ENCODE results near the gene CATSPERZ. TPM values are rescaled to one million over a fixed set of nuclear protein-coding genes. Genes with fewer than 3 reads are reported as not detected.

The CATSPERZ gene
- polyA plus RNA-seq, 4 donors = 0.15 to 0.58 TPM; not detected in 2

DNA sequence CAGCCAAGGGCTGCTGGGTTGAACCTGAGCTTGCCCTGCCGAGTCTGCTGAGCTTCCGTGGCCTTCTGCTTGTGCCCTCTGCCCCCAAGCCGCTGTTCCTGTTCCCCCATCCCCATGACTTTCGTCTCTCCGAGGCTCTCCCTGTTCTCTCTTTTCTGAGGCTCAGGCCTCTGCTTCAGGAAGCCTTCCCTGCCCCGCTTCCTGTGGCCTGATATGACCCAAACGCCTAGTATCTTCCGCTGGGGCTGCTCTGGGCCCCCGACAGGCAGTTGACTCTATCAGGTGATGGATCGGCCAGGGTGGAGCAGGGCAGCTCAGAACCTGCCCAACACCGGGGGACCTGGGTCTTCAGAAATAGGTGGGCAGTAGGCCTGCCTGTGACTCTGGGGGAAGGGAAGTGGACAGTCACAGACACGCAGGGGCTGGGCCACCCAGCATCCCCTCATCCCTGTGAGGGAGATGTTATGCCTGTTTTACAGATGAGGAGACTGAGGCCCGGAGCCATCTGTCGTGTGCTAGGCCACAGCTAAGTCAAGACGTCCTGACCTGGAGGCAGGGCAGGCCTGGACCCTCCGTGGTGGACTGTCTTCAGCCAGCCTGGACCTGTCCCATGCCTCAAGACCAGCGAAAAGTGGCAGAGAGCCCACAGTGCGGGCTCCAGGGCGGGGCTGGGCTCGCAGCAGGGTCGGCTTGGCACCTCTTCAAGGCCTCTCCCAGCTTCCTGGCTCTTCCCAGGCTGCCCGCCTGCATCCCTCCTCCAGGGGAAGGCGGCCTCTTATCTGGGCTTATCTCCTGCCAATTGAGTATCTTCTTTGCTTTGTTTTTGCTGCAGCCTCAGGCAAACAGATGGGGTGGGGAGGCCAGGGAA lies 31.9 kb upstream of the CATSPERZ start:
- peak overlapping the region; percentile 83 to 87 (median 84) for H3K27ac ChIP-seq (ENCODE audit: low read depth in 1 of 3, low read length in 2 of 3)
- WGBS, 3 donors = 22 to 32% (median 32%) methylated on average over 19 to 23 of the region's 23 CpGs
- H3K27me3 ChIP-seq (ENCODE audit: control insufficient read depth in 3 of 3, insufficient read depth in 3 of 3, low read length in 3 of 3) = no peaks in the 10 kb centered on the region
- H3K4me1 ChIP-seq (ENCODE audit: control insufficient read depth in 3 of 3, insufficient read depth in 2 of 3, low read depth in 1 of 3, low read length in 2 of 3) = peaks cover 0 to 32% (median 4%) of the 10 kb centered on the region in 3 donors
- no peaks in the 10 kb centered on the region for H3K9me3 ChIP-seq (ENCODE audit: control insufficient read depth in 2 of 2, insufficient read depth in 1 of 2, low read depth in 1 of 2, low read length in 1 of 2)
- peaks cover 8 to 65% (median 23%) of the 10 kb centered on the region in 3 donors for H3K36me3 ChIP-seq (ENCODE audit: control insufficient read depth in 3 of 3, insufficient read depth in 2 of 3, low read depth in 1 of 3, low read length in 3 of 3)
- DNase-seq (peak in 1 of 2 donors; percentile 71), FAIRE-seq (no peak)
- peak overlapping the region in 1 of 3 donors; percentile 44 for H3K4me3 ChIP-seq (ENCODE audit: low read depth in 1 of 3, low read length in 3 of 3)

DNA sequence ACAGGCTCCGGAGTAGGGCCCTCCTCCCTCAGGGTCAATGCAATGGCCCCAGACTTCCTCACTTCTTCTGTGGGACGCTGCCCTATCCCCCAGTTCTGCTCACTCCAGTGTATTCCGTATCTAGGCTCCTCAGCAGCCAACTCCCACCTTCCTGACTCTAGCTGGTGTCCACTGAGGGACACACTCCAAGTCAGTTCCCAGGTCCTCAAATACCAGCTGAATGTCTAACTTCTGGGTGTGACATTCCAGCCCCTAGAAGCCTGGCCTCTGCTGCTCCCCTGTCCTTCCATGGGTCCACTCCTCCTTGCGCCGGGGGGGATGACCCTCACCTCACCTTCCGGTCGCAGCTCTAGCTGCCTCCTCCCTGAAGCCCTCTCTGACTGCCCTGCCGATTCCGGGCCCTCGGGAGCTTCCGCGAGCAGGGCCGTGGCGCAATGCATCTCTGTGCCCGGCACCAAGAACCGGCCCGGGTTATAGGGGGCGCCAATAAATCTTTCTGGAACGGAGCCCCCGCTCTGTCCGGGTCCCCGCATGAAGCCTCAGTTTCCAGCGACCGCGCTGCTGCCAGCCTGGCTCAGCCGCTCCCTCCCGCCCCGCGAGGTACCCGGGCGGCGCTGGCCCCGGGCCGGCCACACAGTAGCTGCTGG lies 31.1 kb upstream of the CATSPERZ start:
- peaks cover 0 to 39% (median 4%) of the 10 kb centered on the region in 3 donors for H3K4me1 ChIP-seq (ENCODE audit: control insufficient read depth in 3 of 3, insufficient read depth in 2 of 3, low read depth in 1 of 3, low read length in 2 of 3)
- H3K27ac ChIP-seq (ENCODE audit: low read depth in 1 of 3, low read length in 2 of 3) = peak overlapping the region; percentile 83 to 87 (median 84)
- 1% methylated on average over 30 to 34 of the region's 34 CpGs for WGBS, 3 donors
- H3K9me3 ChIP-seq (ENCODE audit: control insufficient read depth in 2 of 2, insufficient read depth in 1 of 2, low read depth in 1 of 2, low read length in 1 of 2) = no peaks in the 10 kb centered on the region
- H3K4me3 ChIP-seq (ENCODE audit: low read depth in 1 of 3, low read length in 3 of 3) = peak overlapping the region; percentile 44 to 59 (median 59)
- no peak for FAIRE-seq
- H3K27me3 ChIP-seq (ENCODE audit: control insufficient read depth in 3 of 3, insufficient read depth in 3 of 3, low read length in 3 of 3) = no peaks in the 10 kb centered on the region
- DNase-seq = peak; percentile 59 to 66
- peaks cover 4 to 62% (median 18%) of the 10 kb centered on the region in 3 donors for H3K36me3 ChIP-seq (ENCODE audit: control insufficient read depth in 3 of 3, insufficient read depth in 2 of 3, low read depth in 1 of 3, low read length in 3 of 3)

GRCh38 chr11:64269540-64270220 lies 30.5 kb upstream of the CATSPERZ start:
- Histone ChIP-seq H3K4me3 (ENCODE audit: low read depth in 1 of 3, low read length in 3 of 3) (peak overlapping the region; percentile 59 to 65 (median 59)), H3K36me3 (ENCODE audit: control insufficient read depth in 3 of 3, insufficient read depth in 2 of 3, low read depth in 1 of 3, low read length in 3 of 3) (peaks cover 4 to 56% (median 13%) of the 10 kb centered on the region in 3 donors), H3K27ac (ENCODE audit: low read depth in 1 of 3, low read length in 2 of 3) (peak overlapping the region; percentile 83 to 92 (median 87)), H3K9me3 (ENCODE audit: control insufficient read depth in 2 of 2, insufficient read depth in 1 of 2, low read depth in 1 of 2, low read length in 1 of 2) (no peaks in the 10 kb centered on the region), H3K27me3 (ENCODE audit: control insufficient read depth in 3 of 3, insufficient read depth in 3 of 3, low read length in 3 of 3) (no peaks in the 10 kb centered on the region), H3K4me1 (ENCODE audit: control insufficient read depth in 3 of 3, insufficient read depth in 2 of 3, low read depth in 1 of 3, low read length in 2 of 3) (peaks cover 0 to 39% (median 4%) of the 10 kb centered on the region in 3 donors)
- no peak for FAIRE-seq
- DNase-seq = peak; percentile 99
- 0% methylated on average over 48 to 58 of the region's 58 CpGs for WGBS, 3 donors

GRCh38 chr11:64275031-64275800 lies 24.9 kb upstream of the CATSPERZ start:
- Histone ChIP-seq H3K4me1 (ENCODE audit: control insufficient read depth in 3 of 3, insufficient read depth in 2 of 3, low read depth in 1 of 3, low read length in 2 of 3) (peaks cover 0 to 23% (median 2%) of the 10 kb centered on the region in 3 donors), H3K27ac (ENCODE audit: low read depth in 1 of 3, low read length in 2 of 3) (no peak overlapping the region), H3K27me3 (ENCODE audit: control insufficient read depth in 3 of 3, insufficient read depth in 3 of 3, low read length in 3 of 3) (no peaks in the 10 kb centered on the region), H3K9me3 (ENCODE audit: control insufficient read depth in 2 of 2, insufficient read depth in 1 of 2, low read depth in 1 of 2, low read length in 1 of 2) (no peaks in the 10 kb centered on the region), H3K36me3 (ENCODE audit: control insufficient read depth in 3 of 3, insufficient read depth in 2 of 3, low read depth in 1 of 3, low read length in 3 of 3) (peaks cover 7 to 57% (median 10%) of the 10 kb centered on the region in 3 donors), H3K4me3 (ENCODE audit: low read depth in 1 of 3, low read length in 3 of 3) (no peak overlapping the region)
- FAIRE-seq (no peak), DNase-seq (no peak)
- 91 to 95% (median 94%) methylated on average over 15 of the region's 15 CpGs for WGBS, 3 donors

GRCh38 chr11:64275841-64276240 lies 24.3 kb upstream of the CATSPERZ start:
- no peak for DNase-seq
- H3K27ac ChIP-seq (ENCODE audit: low read depth in 1 of 3, low read length in 2 of 3) = no peak overlapping the region
- 82 to 93% (median 85%) methylated on average over 2 of the region's 2 CpGs for WGBS, 3 donors

DNA sequence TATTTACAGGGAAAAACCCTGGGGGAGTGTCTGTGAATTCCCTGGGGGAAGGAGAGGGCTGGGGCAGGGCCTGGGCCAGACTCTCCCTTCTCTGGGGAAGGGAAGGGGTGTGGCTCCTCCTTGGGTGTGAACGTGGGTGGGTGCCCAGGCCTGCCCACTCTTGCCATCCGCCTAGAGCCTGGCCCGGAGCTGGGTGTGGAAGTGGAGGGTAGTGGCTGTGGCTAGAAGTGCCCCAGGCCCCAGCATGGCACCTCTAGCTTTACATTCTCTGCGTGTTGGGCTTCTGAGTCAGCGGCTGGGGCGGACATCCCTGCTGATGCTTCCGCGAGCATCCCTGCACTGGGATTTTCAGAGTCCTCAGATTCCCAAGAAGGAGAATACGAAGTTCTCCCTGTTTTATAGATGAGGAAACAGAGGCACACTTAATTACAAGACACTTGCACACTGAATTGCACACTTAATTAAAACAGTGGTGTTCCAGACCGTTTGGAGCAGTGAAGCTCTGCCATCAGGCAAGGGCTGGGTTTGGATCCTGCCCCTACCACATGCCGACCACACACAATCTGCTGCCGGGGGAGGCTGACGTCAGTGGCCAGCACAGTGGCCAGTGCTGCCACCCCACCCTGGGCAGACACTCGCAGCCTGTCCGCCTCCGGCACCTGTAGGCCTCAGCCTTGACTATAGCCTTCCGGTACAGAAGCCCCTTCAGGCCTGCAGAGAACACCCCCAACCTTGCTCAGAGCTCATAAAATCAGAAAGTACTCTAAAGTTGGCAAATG lies 23.3 kb upstream of the CATSPERZ start:
- no peak overlapping the region for H3K27ac ChIP-seq (ENCODE audit: low read depth in 1 of 3, low read length in 2 of 3)

More at GRCh38 chr11:64275841-64276240, 24.3 kb upstream of the CATSPERZ start:
- no peaks in the 10 kb centered on the region for H3K9me3 ChIP-seq (ENCODE audit: control insufficient read depth in 2 of 2, insufficient read depth in 1 of 2, low read depth in 1 of 2, low read length in 1 of 2)
- peaks cover 0 to 23% (median 2%) of the 10 kb centered on the region in 3 donors for H3K4me1 ChIP-seq (ENCODE audit: control insufficient read depth in 3 of 3, insufficient read depth in 2 of 3, low read depth in 1 of 3, low read length in 2 of 3)
- H3K36me3 ChIP-seq (ENCODE audit: control insufficient read depth in 3 of 3, insufficient read depth in 2 of 3, low read depth in 1 of 3, low read length in 3 of 3) = peaks cover 7 to 61% (median 10%) of the 10 kb centered on the region in 3 donors
- H3K27me3 ChIP-seq (ENCODE audit: control insufficient read depth in 3 of 3, insufficient read depth in 3 of 3, low read length in 3 of 3) = no peaks in the 10 kb centered on the region
- no peak overlapping the region for H3K4me3 ChIP-seq (ENCODE audit: low read depth in 1 of 3, low read length in 3 of 3)
- FAIRE-seq = no peak

DNA sequence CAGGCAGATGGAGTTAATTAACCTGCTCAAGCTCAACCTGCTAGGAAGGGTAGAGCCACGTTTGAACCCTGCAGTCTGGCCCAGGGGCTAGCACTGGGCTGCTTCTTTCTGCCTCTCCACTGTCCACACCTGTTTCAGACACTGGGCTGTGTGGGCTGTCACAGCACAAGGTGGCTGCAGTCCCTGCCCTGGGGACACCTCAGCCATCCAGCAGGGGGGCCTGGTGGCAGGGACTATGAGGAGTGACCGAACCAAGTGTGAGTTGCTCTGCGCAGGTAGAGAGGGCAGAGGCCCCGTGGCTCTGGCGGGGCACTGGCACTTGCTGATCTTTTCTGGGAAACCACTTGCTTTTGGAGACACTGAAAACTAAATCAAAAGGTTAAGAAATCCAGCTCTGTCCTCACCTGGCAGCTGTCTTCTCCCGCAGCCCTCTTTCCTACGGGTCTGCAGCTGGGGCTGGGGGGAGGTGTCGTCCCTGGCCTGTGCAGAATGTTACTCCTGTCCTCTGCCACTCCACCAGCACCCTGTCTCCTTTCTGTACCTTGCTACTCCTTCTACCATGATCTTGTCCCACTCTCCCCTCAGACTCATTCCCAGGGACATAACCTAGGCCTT lies 21.5 kb upstream of the CATSPERZ start:
- Histone ChIP-seq H3K27ac (ENCODE audit: low read depth in 1 of 3, low read length in 2 of 3) (no peak overlapping the region), H3K36me3 (ENCODE audit: control insufficient read depth in 3 of 3, insufficient read depth in 2 of 3, low read depth in 1 of 3, low read length in 3 of 3) (peaks cover 7 to 75% (median 10%) of the 10 kb centered on the region in 3 donors), H3K4me1 (ENCODE audit: control insufficient read depth in 3 of 3, insufficient read depth in 2 of 3, low read depth in 1 of 3, low read length in 2 of 3) (peaks cover 0 to 7% (median 4%) of the 10 kb centered on the region in 3 donors), H3K9me3 (ENCODE audit: control insufficient read depth in 2 of 2, insufficient read depth in 1 of 2, low read depth in 1 of 2, low read length in 1 of 2) (no peaks in the 10 kb centered on the region), H3K4me3 (ENCODE audit: low read depth in 1 of 3, low read length in 3 of 3) (no peak overlapping the region), H3K27me3 (ENCODE audit: control insufficient read depth in 3 of 3, insufficient read depth in 3 of 3, low read length in 3 of 3) (no peaks in the 10 kb centered on the region)
- 86 to 90% (median 89%) methylated on average over 8 of the region's 8 CpGs for WGBS, 3 donors
- no peak for DNase-seq
- FAIRE-seq = no peak

More for the DNA sequence above, 23.3 kb upstream of the CATSPERZ start:
- no peaks in the 10 kb centered on the region for H3K9me3 ChIP-seq (ENCODE audit: control insufficient read depth in 2 of 2, insufficient read depth in 1 of 2, low read depth in 1 of 2, low read length in 1 of 2)
- FAIRE-seq (no peak), DNase-seq (peak in 1 of 2 donors; percentile 46)
- 81 to 87% (median 84%) methylated on average over 15 to 17 of the region's 17 CpGs for WGBS, 3 donors
- no peak overlapping the region for H3K4me3 ChIP-seq (ENCODE audit: low read depth in 1 of 3, low read length in 3 of 3)
- H3K36me3 ChIP-seq (ENCODE audit: control insufficient read depth in 3 of 3, insufficient read depth in 2 of 3, low read depth in 1 of 3, low read length in 3 of 3) = peaks cover 7 to 69% (median 10%) of the 10 kb centered on the region in 3 donors
- H3K27me3 ChIP-seq (ENCODE audit: control insufficient read depth in 3 of 3, insufficient read depth in 3 of 3, low read length in 3 of 3) = no peaks in the 10 kb centered on the region
- peaks cover 0 to 19% (median under 1%) of the 10 kb centered on the region in 3 donors for H3K4me1 ChIP-seq (ENCODE audit: control insufficient read depth in 3 of 3, insufficient read depth in 2 of 3, low read depth in 1 of 3, low read length in 2 of 3)

Measured in small intestine (tissue), 7 donors.